Erythroblast (primary cell): ENCODE results near the gene ARHGDIB.

Experiments
- DNase-seq, 2 experiments: peaks; one replicate each; lab custom pipeline; 2025; lab: John Stamatoyannopoulos, UW
- GATA1 ChIP-seq: IDR thresholded peaks from 2 replicates; pipeline ENCODE4 v1.6.1; 2011; ENCODE audit warnings: low read depth, mild to moderate bottlenecking, control low read depth, low read length, moderate library complexity
- POLR2A ChIP-seq: IDR thresholded peaks from 2 replicates; pipeline ENCODE4 v1.6.1; 2011; ENCODE audit warnings: mild to moderate bottlenecking, low read length

ARHGDIB gene

GRCh38 chr12:14921218-14921617, 40.2 kb downstream of the ARHGDIB start:
- peak in 1 of 2 experiments; percentile 19 for DNase-seq
- TF ChIP-seq GATA1 (no peak), POLR2A (no peak)

DNA sequence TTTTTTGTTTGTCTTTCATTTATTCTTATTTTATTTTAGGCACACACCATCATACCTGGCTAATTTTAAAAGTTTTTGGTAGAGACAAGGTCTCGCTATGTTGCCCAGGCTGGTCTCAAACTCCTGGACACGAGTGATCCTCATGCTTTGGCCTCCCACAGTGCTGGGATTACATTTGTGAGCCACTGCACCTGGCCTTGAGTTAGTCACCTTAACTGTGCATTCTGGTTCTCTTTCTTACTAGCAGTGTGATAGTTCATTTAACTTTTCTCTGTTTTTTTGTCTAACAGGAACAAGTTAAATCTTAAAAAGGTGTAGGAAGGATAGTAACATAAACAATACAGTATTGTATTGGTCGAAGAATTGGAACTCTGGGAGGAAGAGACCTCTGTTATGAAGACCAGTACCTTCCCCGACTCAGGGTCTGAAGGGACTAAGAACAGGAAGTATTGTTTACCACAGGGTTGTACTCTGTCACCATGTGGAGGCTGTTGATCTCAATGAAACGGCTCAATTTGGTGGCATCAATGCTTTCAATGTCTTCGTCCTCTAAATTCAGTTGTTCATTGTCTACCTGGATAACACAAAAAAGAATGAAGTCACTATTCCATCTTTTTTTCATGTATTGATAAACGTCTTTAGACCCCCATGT, 40.8 kb downstream of the ARHGDIB start:
- TF ChIP-seq GATA1 (no peak), POLR2A (no peak)
- peak in 1 of 2 experiments; percentile 41 for DNase-seq

DNA sequence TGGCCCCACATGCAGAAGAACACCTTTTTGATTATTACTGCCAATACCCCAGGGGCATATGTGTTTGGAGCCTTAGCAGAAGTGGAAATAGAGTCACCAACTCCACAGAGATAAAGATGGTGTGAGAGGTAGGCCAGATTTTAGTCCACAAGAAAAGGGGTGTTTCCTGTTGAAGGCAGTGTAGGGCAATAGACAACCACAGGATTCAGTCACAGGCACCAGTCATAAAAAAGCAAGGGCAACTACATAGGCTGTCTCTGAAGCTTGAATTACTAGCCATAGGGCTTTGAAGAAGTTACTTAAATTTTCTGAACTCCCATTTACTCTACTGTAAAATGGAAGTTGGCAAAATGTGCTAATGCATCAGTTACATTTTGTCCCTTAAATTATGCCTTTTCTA, 41.9 kb downstream of the ARHGDIB start:
- no peak for TF ChIP-seq POLR2A
- no peak for TF ChIP-seq GATA1
- no peak for DNase-seq

DNA sequence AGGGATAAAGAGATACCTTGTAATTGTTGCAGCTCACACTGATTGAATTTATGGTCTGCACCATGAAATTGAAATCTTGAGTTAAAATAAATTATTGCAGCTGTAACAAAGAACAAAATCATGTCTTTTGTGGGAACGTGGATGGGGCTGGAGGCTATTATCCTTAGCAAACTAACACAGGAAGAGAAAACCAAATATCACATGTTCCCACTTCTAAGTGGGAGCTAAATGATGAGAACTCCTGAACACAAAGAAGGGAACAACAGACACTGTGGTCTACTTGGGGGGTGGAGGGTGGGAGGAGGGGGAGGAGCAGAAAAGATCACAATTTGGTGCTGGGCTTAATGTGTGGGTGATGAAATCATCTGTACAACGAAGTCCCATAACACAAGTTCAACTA, 45.7 kb downstream of the ARHGDIB start:
- TF ChIP-seq GATA1 (no peak), POLR2A (no peak)
- no peak for DNase-seq

- TF ChIP-seq GATA1 (no peak), POLR2A (no peak)
- DNase-seq, result no peak
Measured at GRCh38 chr12:14913381-14913781, 48.0 kb downstream of the ARHGDIB start.

DNA sequence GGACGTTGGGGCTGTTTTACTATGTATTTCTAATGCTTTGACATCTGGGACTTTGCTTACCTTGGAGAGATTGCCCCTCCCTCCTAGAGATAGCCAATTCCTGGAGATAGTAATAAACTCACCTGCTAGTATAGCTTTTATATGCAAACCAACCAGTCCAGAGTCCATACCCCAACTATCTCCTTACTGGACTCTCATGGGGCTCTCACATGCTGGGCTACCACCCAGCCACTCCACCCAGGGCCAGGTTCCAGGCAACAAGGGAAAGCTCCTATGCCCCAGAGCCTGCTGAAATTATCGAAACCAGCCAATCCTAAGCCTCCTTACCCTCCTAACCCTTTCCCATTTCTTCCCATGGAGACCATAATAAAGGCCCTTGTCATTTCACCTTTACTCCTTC, 50.3 kb downstream of the ARHGDIB start:
- no peak for DNase-seq
- TF ChIP-seq GATA1, result no peak
- no peak for TF ChIP-seq POLR2A

DNA sequence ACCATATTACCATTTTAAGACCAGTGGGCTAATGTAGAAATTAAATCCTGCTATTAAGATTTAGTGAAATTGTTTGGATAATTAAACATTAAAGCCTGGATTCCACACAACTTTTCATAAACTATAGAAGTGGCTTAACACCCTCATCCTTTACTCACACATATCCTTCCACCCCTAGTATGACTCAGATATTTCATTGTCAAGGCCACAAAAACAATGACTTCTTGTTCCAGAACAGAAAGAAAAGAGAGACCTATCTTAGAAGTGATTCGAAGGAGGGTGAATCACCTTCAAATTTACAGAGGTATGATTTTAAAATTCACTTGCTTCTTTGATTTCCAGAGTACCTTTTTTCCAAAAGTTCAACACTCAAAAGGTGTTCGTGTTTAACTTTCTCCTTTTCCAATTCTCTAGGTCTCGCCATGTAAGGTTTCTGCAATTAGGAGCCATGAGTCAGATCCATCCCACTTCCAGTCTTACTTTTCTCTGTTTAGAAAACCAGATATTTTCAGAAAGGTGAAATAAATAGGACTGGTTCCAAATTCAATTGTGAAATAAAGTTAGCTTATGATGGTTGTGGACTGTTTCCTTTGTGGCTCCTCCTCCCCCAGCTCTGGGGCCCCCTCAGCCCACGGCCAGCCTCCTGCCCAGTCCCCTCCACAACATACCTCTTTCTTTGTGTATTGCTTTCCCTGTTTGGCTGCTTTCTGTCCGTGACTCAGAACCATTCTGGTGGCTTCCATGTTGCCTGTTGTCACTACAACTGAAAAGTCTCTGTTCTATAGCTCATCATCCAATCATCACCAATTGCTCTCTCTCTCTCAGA, 51.1 kb downstream of the ARHGDIB start:
- DNase-seq, result no peak
- no peak for TF ChIP-seq GATA1
- no peak for TF ChIP-seq POLR2A

DNA sequence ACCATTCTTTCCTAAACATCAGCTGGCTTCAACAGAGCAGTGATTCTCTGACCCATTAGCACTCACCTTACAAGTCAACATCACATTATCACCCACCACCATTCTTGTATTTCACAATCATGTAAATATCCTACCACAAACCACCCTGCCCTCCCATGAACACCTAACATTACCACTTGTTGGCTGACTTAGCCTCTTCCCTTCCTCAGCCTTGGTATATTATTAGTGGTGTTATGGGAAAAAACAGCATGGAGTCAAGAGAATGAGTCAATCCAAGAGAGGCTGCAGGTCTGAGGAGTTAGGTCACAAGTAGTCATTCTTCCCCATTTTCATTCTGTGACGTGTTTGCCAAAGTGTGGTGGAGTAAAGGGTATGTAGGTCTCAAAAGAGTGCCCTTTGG, 53.4 kb downstream of the ARHGDIB start:
- TF ChIP-seq POLR2A, result no peak
- TF ChIP-seq GATA1, result no peak
- no peak for DNase-seq

GRCh38 chr12:14906114-14906513, 55.3 kb downstream of the ARHGDIB start:
- TF ChIP-seq POLR2A (no peak), GATA1 (no peak)
- DNase-seq, result no peak

DNA sequence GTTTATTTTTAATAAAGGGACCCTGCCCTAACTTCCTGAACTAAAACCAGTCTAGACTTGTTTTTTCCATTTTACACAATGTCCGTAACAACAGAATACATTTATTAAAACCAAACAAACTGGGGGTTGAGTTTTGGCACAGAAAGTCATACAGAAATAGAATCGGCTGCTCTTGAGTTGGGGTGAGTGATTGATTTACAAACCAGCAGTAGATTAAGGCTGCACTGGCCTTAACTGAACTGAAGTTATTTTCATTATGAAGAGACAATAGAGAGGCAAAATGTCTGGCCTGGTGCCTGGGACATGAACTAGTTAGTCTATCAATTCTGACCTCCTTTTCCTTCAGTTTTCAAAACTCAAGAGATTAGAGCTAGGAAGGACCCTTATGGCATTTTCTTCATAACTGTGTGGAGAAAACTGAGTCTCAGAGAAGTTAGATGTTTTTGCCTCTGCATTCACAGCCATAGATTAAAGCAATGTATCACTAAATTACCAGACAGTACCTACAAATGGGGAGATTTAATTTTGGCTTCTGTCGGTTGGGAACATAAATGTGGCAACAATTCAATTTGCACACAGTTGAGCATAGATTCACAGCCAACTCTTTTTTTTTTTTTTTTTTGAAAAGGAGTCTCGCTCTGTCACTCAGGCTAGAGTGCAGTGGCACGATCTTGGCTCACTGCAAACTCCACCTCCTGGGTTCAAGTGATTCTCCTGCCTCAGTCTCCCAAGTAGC, 56.0 kb downstream of the ARHGDIB start:
- no peak for DNase-seq
- TF ChIP-seq GATA1 (no peak), POLR2A (no peak)

DNA sequence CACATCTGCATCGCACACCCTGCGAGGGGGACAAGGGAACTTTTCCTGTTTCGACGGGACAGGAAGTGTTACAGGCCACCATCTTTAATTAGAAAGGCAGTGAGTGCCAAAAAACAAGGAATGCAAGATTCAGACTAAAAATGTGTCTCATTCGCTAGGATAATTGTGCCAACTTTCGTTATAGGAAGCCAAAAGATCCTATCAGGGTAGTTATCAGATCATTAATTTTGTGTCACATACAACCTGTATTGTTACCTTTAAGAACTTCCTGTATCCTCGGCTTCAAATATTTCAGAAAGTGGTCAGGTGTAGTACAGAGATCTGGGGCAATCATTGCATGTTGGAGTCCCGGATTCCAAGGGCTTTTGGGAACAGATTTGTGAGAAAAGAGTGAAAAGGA, 56.5 kb downstream of the ARHGDIB start:
- TF ChIP-seq POLR2A, result no peak
- DNase-seq, result no peak

DNA sequence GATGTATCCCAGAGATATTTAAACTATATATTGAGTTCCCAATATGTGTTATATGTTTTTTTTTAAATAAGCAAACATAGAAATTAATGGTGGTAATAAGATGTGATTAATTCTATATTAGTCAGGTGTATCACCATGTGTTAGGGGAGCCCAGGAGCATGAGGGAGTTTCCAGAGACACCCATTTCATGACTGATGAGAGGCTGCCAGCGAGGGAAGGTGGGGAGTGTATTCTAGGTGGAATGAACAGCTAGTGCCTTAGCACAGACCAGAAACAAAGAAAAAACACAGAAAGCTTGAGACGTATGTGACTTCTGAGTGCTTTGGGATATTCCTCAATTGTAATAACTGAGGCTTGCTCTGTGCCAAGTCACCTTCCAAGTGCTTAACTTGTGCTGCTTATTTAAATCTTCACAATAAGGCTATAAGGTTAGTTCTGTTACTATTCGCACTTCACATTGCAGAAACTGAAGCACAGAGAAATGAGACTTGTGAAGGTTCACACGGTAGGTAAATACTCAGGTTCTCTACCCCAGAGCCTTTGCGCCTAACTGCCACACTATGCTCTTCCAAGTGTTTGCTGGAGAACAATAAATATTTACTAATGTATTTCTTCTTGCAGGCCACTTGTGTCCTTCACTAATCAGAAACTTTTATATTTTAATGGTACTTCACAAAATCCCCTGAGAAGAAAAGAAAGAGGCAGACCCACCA, 57.9 kb downstream of the ARHGDIB start:
- no peak for TF ChIP-seq GATA1
- TF ChIP-seq POLR2A, result no peak
- DNase-seq, result peak in 1 of 2 experiments; percentile 30

- TF ChIP-seq GATA1, result no peak
- TF ChIP-seq POLR2A, result no peak
- DNase-seq, result peak; percentile 68 to 78
Measured at GRCh38 chr12:14902465-14902864, 58.9 kb downstream of the ARHGDIB start.

DNA sequence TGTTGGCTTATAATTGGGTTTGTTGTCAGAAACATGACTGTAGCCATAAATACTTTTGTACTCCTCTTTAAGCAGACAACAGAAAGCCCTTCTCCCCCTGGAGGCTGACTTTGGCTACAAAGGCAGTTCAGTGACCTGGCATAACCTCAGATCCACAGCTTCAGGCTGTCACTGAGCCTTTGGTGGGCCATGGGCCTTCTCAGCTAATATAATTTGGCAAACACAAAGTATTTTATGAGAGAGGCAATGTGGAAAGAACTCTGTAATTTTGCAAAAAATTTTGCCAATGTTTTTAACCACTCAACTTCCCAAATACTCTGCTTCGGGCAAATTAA, 60.2 kb downstream of the ARHGDIB start:
- TF ChIP-seq GATA1 (no peak), POLR2A (no peak)

More for the DNA sequence above, 60.2 kb downstream of the ARHGDIB start:
- DNase-seq, result peak; percentile 41 to 46
